ENCODE results near the gene XRCC4.

Gene XRCC4

GRCh38 chr5:83388608-83389007 lies 311.3 kb downstream of the XRCC4 start:
- DNase-seq (ENCODE audit: low read depth): no peak

GRCh38 chr5:83392766-83393503 lies 315.6 kb downstream of the XRCC4 start:
- DNase-seq (ENCODE audit: low read depth): no peak

GRCh38 chr5:83393504-83393866 lies 316.1 kb downstream of the XRCC4 start:
- no peak for DNase-seq (ENCODE audit: low read depth)

- no peak for DNase-seq (ENCODE audit: low read depth)
These were observed 316.8 kb downstream of the XRCC4 start for GRCh38 chr5:83394190-83394589.

GRCh38 chr5:83396662-83397061 lies 319.3 kb downstream of the XRCC4 start:
- DNase-seq (ENCODE audit: low read depth): no peak

GRCh38 chr5:83397658-83398057 lies 320.3 kb downstream of the XRCC4 start:
- no peak for DNase-seq (ENCODE audit: low read depth)

- no peak for DNase-seq (ENCODE audit: low read depth)
These were observed 322.9 kb downstream of the XRCC4 start for GRCh38 chr5:83400241-83400640.

GRCh38 chr5:83400701-83401100 lies 323.4 kb downstream of the XRCC4 start:
- no peak for DNase-seq (ENCODE audit: low read depth)

- no peak for DNase-seq (ENCODE audit: low read depth)
These were observed 323.9 kb downstream of the XRCC4 start for GRCh38 chr5:83401122-83401731.

- no peak for DNase-seq (ENCODE audit: low read depth)
These were observed 324.4 kb downstream of the XRCC4 start for GRCh38 chr5:83401775-83402174.
